GM13976 (cell line): Measurements from ENCODE around the gene NUFIP2.

Experiments used
- DNase-seq: peaks from one replicate; pipeline ENCODE4 v3.0.0; 2012; ENCODE audit warnings: low spot score
- CTCF ChIP-seq: IDR thresholded peaks from 2 replicates; pipeline ENCODE4 v1.5.1; 2012; ENCODE audit warnings: borderline replicate concordance, mild to moderate bottlenecking; ENCODE audit not compliant: insufficient read depth; ENCODE audit errors: extremely low read depth, missing control alignments, control extremely low read depth
- in situ Hi-C: fragments of 300-500 bp; cut with MboI; formaldehyde crosslinking; loops from one replicate; pipeline ENCODE4 v1.12.0; 2022; ENCODE audit warnings: low sequenced_read_pairs, mixed read lengths, inconsistent platforms; ENCODE audit not compliant: unreplicated experiment

The NUFIP2 gene

GRCh38 chr17:29256735-29257466 lies 37.0 kb downstream of the NUFIP2 start:
- in situ Hi-C loops = no loop called here
- no peak for DNase-seq
- no peak for TF ChIP-seq CTCF

DNA sequence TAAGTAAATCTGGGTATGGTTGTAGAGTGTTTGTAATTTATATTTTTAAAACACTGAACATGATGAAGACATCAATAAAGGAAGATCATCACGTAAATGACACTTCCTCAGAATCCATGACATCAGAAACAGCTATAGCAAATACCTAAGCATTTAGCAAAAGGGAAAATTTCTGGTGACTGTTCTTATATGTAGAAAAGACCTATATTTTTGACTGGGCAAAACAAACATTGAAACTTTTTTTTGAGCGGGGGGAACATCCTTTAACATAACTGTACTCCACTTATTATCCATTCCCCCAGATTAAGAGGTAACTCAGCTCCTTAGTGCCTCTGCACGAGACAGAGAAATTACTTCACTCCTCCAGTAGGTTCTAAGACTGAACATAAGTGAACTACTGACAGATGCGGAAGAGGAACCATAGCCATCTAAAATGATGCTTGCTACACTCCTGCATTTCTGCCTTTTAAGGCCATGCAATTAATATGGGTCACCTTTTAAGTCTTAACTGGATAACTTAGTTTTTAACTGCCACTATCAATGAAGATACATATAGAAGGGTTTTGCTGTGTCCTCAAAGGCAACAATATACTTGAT lies 37.9 kb downstream of the NUFIP2 start:
- no peak for TF ChIP-seq CTCF
- no peak for DNase-seq
- in situ Hi-C loops = no loop called here

DNA sequence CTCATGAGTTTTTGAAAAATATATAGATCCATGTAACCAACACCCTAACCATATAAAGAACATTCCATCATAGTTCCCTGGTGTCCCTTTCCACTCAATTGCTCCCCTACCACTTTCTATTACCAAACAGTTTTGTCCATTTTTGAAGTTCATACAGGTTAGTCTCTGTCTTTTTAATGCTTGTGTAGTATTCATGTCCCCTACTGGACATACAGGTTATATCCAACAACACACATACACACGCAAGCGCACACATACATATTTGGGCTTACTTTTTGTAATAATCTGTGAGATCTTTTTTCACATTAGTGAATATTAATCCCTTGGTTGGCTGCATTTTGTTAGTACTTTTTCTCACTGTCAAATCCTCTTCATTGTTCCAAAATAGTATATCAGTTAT lies 40.9 kb downstream of the NUFIP2 start:
- no peak for DNase-seq
- no peak for TF ChIP-seq CTCF
- in situ Hi-C loops = no loop called here

GRCh38 chr17:29252101-29252791 lies 41.7 kb downstream of the NUFIP2 start:
- in situ Hi-C loops = no loop called here
- no peak for TF ChIP-seq CTCF

GRCh38 chr17:29251184-29251583 lies 42.8 kb downstream of the NUFIP2 start:
- no peak for TF ChIP-seq CTCF
- no peak for DNase-seq
- in situ Hi-C loops = no loop called here

More at GRCh38 chr17:29252101-29252791, 41.7 kb downstream of the NUFIP2 start:
- peak; percentile 41 for DNase-seq

DNA sequence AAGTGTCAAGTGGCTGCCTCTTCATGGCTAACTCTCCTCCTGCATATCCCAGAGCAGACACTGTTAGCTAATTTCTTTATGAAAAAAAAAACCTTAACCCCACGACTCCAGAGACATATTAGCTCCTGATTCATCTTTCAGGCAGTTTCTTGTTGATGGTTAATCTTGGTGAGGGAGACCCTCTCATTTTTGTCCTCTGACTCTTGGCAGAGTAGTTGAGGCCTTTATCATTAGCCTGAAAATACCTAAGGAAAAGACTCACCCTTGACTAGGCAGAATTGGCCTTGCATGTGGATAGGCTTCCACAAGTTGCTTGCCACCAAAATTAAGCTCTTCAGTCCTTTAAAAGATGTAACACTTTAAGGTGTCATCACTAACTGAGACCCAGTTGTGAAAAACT lies 43.3 kb downstream of the NUFIP2 start:
- no peak for TF ChIP-seq CTCF
- no peak for DNase-seq
- in situ Hi-C loops = no loop called here
